GM18951 (cell line): ENCODE measurements around the gene SSR2.
A peak's percentile ranks its signal among the peaks of the same experiment; 100 is the strongest.

Source experiments
- POLR2A ChIP-seq: IDR thresholded peaks from 4 replicates; pipeline ENCODE4 v1.6.1; 2011; ENCODE audit warnings: mild to moderate bottlenecking; ENCODE audit not compliant: insufficient read length, insufficient read depth; ENCODE audit errors: extremely low read depth
- in situ Hi-C: fragments of 300-500 bp; cut with MboI; formaldehyde crosslinking; loops from one replicate; pipeline ENCODE4 v1.12.0; 2022; ENCODE audit warnings: low sequenced_read_pairs, mixed read lengths, inconsistent platforms; ENCODE audit not compliant: unreplicated experiment

Gene SSR2

DNA sequence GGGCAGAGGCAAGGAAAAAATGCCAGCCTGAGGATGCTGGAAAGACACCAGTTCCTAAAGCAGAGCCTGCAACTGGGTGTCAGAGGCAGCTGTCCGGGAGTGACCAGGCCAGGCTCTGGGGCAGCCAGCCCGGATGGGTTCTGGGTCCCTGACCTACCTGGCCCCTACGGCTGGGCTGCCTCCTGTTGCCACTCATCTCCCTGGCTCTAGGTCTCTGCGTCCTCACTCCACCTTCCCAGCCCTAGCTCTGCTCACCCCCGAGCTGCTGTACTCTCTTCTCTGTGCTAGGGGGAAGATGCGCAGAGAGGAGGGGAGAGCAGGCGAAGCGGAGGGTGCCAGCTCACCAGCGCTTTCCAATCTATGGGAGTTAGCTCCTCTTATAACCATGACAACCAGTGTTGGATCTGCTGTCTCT, 51.4 kb downstream of the SSR2 start:
- TF ChIP-seq POLR2A = no peak
- in situ Hi-C loops = no loop called here

GRCh38 chr1:155968670-155969069, 52.1 kb downstream of the SSR2 start:
- in situ Hi-C loops = no loop called here
- no peak for TF ChIP-seq POLR2A

GRCh38 chr1:155968051-155968400, 52.7 kb downstream of the SSR2 start:
- in situ Hi-C loops = no loop called here

GRCh38 chr1:155967341-155968050, 53.3 kb downstream of the SSR2 start:
- in situ Hi-C loops = no loop called here
- no peak for TF ChIP-seq POLR2A

More at GRCh38 chr1:155968051-155968400, 52.7 kb downstream of the SSR2 start:
- TF ChIP-seq POLR2A = no peak

DNA sequence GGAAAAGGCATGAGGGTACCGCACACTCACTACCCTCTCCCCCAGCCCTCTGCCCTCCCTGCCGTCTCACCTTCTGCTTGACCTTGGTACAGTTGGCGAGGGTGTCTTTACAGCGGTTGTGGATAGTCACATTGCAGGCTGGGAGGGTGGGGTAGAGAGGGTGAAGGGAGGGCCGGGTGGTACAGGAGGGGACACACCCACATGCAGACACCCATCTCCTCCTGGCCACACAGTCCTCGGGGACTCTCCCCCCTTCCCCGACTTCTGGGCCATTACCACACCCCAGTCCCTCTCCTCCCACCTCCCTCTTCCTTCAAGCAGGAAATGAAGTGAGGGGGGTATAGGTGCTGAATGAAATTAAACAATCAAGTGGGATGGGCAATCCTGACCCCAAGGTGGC, 54.0 kb downstream of the SSR2 start:
- no peak for TF ChIP-seq POLR2A

DNA sequence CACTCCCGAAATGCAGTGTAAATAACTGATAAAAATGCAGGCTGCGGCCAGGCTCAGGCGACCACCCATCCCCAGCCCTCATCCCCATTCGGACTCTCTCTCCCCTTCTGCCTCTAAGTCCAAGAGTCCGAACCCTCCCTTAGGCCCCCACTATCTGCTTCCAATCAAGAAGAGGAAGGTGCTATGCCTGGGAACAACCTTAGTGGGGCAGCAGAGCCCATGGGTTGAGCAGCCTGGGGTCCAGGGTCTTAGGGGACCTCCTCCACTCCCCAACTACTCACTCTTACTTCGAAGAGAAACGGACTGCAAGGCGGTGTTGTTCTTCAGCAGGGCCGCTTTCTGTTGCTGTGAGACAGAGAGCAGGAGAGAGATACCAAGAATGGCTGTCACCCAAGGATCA, 54.6 kb downstream of the SSR2 start:
- in situ Hi-C loops = no loop called here
- TF ChIP-seq POLR2A = peak; percentile 17

More for the DNA sequence above, 54.0 kb downstream of the SSR2 start:
- in situ Hi-C loops = no loop called here

DNA sequence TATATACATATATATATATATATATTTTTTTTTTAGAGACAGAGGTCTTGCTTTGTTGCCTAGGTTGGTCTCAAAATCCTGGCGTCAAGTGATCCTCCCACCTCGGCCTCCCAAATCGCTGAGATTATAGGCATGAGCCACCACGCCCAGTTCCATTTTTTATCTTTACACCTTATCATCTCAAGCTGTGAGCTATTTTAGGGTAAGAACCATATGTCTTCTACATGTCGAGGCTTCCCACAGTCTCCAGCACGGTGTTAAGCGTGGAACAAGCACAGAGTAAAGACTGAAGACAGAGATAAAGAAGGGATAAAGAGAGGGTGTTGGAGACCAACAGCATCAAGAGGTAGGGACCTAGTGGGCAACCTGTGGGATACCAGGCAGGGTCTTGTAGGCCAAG, 56.6 kb downstream of the SSR2 start:
- no peak for TF ChIP-seq POLR2A
- in situ Hi-C loops = no loop called here

- in situ Hi-C loops = no loop called here
- TF ChIP-seq POLR2A = no peak
Observed at GRCh38 chr1:155962599-155963211, 58.0 kb downstream of the SSR2 start.

- no peak for TF ChIP-seq POLR2A
- in situ Hi-C loops = no loop called here
Observed at GRCh38 chr1:155961937-155962336, 58.8 kb downstream of the SSR2 start.

GRCh38 chr1:155960081-155960745, 60.5 kb downstream of the SSR2 start:
- in situ Hi-C loops = no loop called here
- TF ChIP-seq POLR2A = no peak
